SK-N-SH (cell line): ENCODE results near the gene ACRBP. TPM values are rescaled to one million over a fixed set of nuclear protein-coding genes. Genes with fewer than 3 reads are reported as not detected.

Experiments used
- CTCF ChIA-PET: fragments of 300-600, 350-600 bp; formaldehyde crosslinking; extraction: SDS; loops from one replicate; lab custom pipeline; 2021; lab: Yijun Ruan, JAX
- POLR2A ChIA-PET: fragments of 350-600 bp; sonication (Branson Sonifier 250); formaldehyde crosslinking; extraction: SDS; loops from one replicate; lab custom pipeline; 2020; ENCODE audit warnings: antibody characterized with exemption, inconsistent platforms; lab: Yijun Ruan, JAX
- DNase-seq: peaks from one replicate; pipeline ENCODE4 v3.0.0; 2012
- H2AFZ ChIP-seq: fragments of 200-600 bp; sonication (generic); 2 replicates; pipeline ENCODE4 v1.8.1; 2016; ENCODE audit warnings: antibody characterized with exemption, mild to moderate bottlenecking, low read depth
- H3F3A ChIP-seq: fragments of 200-600 bp; sonication (generic); replicated peaks from 2 replicates; pipeline ENCODE3; 2016; ENCODE audit warnings: antibody characterized with exemption, mild to moderate bottlenecking; ENCODE audit not compliant: insufficient read depth
- H3K27ac ChIP-seq, 2 experiments: fragments of 200-500 bp in 1 of 2; fragments of 200-600 bp in 1 of 2; sonication (Bioruptor generic) in 1 of 2; sonication (generic), shearing (Covaris generic) in 1 of 2; 2 replicates each; pipeline versions ENCODE4 v1.5.1 to v1.6.1; 2014 to 2016; ENCODE audit warnings: low read depth in 2 of 2, inconsistent platforms in 1 of 2, low read length in 1 of 2, mild to moderate bottlenecking in 1 of 2, mixed read lengths in 1 of 2
- H3K27me3 ChIP-seq: fragments of 200-600 bp; sonication (generic), shearing (Covaris generic); 2 replicates; pipeline ENCODE4 v1.6.1; 2016; ENCODE audit warnings: mixed run types; ENCODE audit not compliant: insufficient read depth
- H3K36me3 ChIP-seq, 2 experiments: fragments of 200-500 bp in 1 of 2; fragments of 200-600 bp in 1 of 2; sonication (Bioruptor generic) in 1 of 2; sonication (generic) in 1 of 2; replicated peaks in 1 of 2; 2 replicates each; pipeline versions ENCODE3 to v1.5.1; 2014 to 2016; ENCODE audit warnings: low read length in 1 of 2, mild to moderate bottlenecking in 1 of 2; ENCODE audit not compliant: insufficient read depth in 2 of 2, control insufficient read depth in 1 of 2
- H3K4me1 ChIP-seq, 2 experiments: fragments of 200-500 bp in 1 of 2; fragments of 200-600 bp in 1 of 2; sonication (Bioruptor generic) in 1 of 2; sonication (generic), shearing (Covaris generic) in 1 of 2; 2 replicates each; pipeline versions ENCODE4 v1.5.1 to v1.6.1; 2014 to 2016; ENCODE audit warnings: low read depth in 1 of 2, low read length in 1 of 2, mixed run types in 1 of 2; ENCODE audit not compliant: insufficient read depth in 2 of 2, control insufficient read depth in 1 of 2
- H3K4me2 ChIP-seq: fragments of 200-600 bp; sonication (generic), shearing (Covaris generic); 2 replicates; pipeline ENCODE4 v1.6.1; 2017; ENCODE audit warnings: mixed run types
- H3K4me3 ChIP-seq, 2 experiments: fragments of 200-500 bp in 1 of 2; fragments of 200-600 bp in 1 of 2; sonication (Bioruptor generic) in 1 of 2; sonication (generic), shearing (Covaris generic) in 1 of 2; 2 replicates each; pipeline versions ENCODE4 v1.5.1 to v1.8.1; 2014 to 2016; ENCODE audit warnings: low read depth in 2 of 2, inconsistent platforms in 1 of 2, low read length in 1 of 2, mild to moderate bottlenecking in 1 of 2, mixed read lengths in 1 of 2, moderate library complexity in 1 of 2
- H3K79me2 ChIP-seq: fragments of 200-600 bp; sonication (generic); 2 replicates; pipeline ENCODE4 v1.8.1; 2017; ENCODE audit warnings: mild to moderate bottlenecking; ENCODE audit not compliant: insufficient read depth
- H3K9ac ChIP-seq: fragments of 200-600 bp; sonication (generic); 2 replicates; pipeline ENCODE4 v1.6.1; 2017; ENCODE audit warnings: mixed run types
- H3K9me2 ChIP-seq: fragments of 200-600 bp; sonication (generic); 2 replicates; pipeline ENCODE4 v1.6.1; 2017; ENCODE audit warnings: mixed run types
- H3K9me3 ChIP-seq: fragments of 200-600 bp; sonication (generic); 2 replicates; pipeline ENCODE4 v1.6.1; 2017; ENCODE audit warnings: mixed run types, mild to moderate bottlenecking, moderate library complexity
- H4K20me1 ChIP-seq: fragments of 200-600 bp; sonication (generic); 2 replicates; pipeline ENCODE4 v1.6.1; 2017; ENCODE audit warnings: mild to moderate bottlenecking, mixed run types; ENCODE audit not compliant: insufficient read depth
- ELF1 ChIP-seq: IDR thresholded peaks from 2 replicates; pipeline ENCODE4 v1.4.0; 2012
- MXI1 ChIP-seq: IDR thresholded peaks from 2 replicates; pipeline ENCODE4 v1.6.1; 2012; ENCODE audit warnings: mild to moderate bottlenecking, low read depth, low read length, improper control_type of control experiment
- RCOR1 ChIP-seq: fragments of 150-350 bp; IDR thresholded peaks from 2 replicates; pipeline ENCODE4 v1.6.1; 2017; ENCODE audit warnings: antibody characterized with exemption, low read length
- SIN3A ChIP-seq: IDR thresholded peaks from 2 replicates; pipeline ENCODE4 v1.6.1; 2012; ENCODE audit warnings: low read depth, mild to moderate bottlenecking, low read length, moderate library complexity, borderline replicate concordance
- TCF12 ChIP-seq: IDR thresholded peaks from 2 replicates; pipeline ENCODE4 v1.4.0; 2012
- TEAD4 ChIP-seq: IDR thresholded peaks from 2 replicates; pipeline ENCODE4 v1.4.0; 2012; ENCODE audit warnings: mild to moderate bottlenecking, borderline replicate concordance; ENCODE audit not compliant: insufficient read depth
- WGBS: methylation state at CpG from one replicate; pipeline ENCODE4 v1.1.6; 2017; ENCODE audit warnings: low lambda C conversion rate; 5-methylcytosine and 5-hydroxymethylcytosine counted together
- polyA plus RNA-seq, 3 experiments: library from polyadenylated mRNA; depleted of rRNA; stranded (reverse); fragments of >200 nt; gene quantifications; 2 replicates each; pipeline ENCODE4 v1.2.3, GENCODE V29; 2012
- TF ChIP-seq, protein P1 (sequence below): IDR thresholded peaks from 2 replicates; pipeline ENCODE4 v1.4.0; 2012; ENCODE audit warnings: low read depth, borderline replicate concordance
- TF ChIP-seq, protein P2 (sequence below): IDR thresholded peaks from 2 replicates; pipeline ENCODE4 v1.6.1; 2012; ENCODE audit warnings: mild to moderate bottlenecking, low read depth, low read length, moderate library complexity

ACRBP gene
- polyA plus RNA-seq, 1 of the 3 experiments (the other 2 are of a cell fraction): 0.71 TPM

DNA sequence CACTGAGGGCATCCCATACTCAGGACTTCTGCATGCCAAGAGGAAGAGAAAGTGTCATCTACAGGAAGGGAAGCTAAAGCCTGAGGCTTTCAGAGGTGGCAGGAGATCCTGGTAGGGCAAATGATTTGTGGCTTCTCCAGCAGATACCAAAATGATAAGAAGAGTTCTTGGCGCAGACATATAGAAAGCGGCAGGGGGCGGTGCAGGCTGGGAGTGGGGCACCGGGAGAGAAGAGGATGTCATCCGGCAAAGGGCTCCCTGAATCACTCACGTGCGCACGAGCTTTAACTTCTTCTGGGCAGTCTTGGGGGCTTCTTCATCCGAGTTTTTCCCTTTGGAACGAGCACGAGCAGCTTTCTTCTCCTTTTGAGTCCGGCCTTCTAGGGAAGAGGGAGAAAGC, 5.2 kb upstream of the ACRBP start:
- H3K4me2 ChIP-seq: no peak overlapping the region
- no peaks in the 10 kb centered on the region for H3K9me2 ChIP-seq
- H3K9ac ChIP-seq: no peak overlapping the region
- ChIA-PET POLR2A (interaction anchor here (0.7 kb wide), 1 partner anchor 29 kb away, joined by 6 read pairs; no protein-coding TSS in a partner anchor), CTCF (interaction anchor here (0.6 to 1.3 kb wide), 5 partner anchors 9 to 98 kb away, joined by 3 read pairs; no protein-coding TSS in a partner anchor)
- H2AFZ ChIP-seq: no peak overlapping the region
- 94% methylated on average over 11 of the region's 12 CpGs for WGBS
- H3K27ac ChIP-seq: no peak overlapping the region
- TF ChIP-seq TEAD4 (no peak), ELF1 (no peak)
- H3K9me3 ChIP-seq: no peaks in the 10 kb centered on the region
- DNase-seq: no peak
- H4K20me1 ChIP-seq: no peaks in the 10 kb centered on the region
- peaks cover 20 to 43% of the 10 kb centered on the region in 2 experiments for H3K36me3 ChIP-seq
- no peaks in the 10 kb centered on the region for H3K27me3 ChIP-seq
- no peaks in the 10 kb centered on the region for H3F3A ChIP-seq
- no peaks in the 10 kb centered on the region for H3K4me1 ChIP-seq
- peaks cover under 1% of the 10 kb centered on the region; the same call in 1 of the 2 replicates for H3K79me2 ChIP-seq
- no peak overlapping the region for H3K4me3 ChIP-seq

DNA sequence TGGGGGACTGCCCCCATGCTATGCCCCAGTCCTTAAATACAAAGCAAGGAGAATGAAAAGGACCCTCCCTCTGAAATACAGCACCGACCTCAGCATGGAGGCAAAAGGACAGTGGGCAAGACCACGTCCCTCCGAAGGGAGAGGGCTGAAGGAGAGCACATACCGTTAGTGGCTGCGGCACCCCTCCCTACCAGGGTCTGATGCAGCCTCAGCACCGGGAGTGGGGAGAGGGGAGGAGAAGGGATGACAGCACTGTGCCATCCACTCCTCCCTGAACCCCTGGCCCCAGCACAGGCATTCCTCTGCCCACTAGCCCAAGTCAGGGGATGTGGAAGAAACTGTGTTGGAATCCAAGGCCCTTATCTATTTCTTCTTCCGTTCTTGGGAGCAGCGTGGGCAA, 3.6 kb upstream of the ACRBP start:
- H4K20me1 ChIP-seq: no peaks in the 10 kb centered on the region
- no peak overlapping the region for H2AFZ ChIP-seq
- no peaks in the 10 kb centered on the region for H3F3A ChIP-seq
- H3K9ac ChIP-seq: no peak overlapping the region
- no peak overlapping the region for H3K4me2 ChIP-seq
- ChIA-PET CTCF (no interaction called here), POLR2A (no interaction called here)
- WGBS: 87% methylated on average over 8 of the region's 8 CpGs
- peaks cover 11 to 37% of the 10 kb centered on the region in 2 experiments for H3K36me3 ChIP-seq
- H3K27me3 ChIP-seq: no peaks in the 10 kb centered on the region
- H3K79me2 ChIP-seq: no peaks in the 10 kb centered on the region; the same call in 1 of the 2 replicates
- H3K9me2 ChIP-seq: no peaks in the 10 kb centered on the region
- H3K4me1 ChIP-seq: no peaks in the 10 kb centered on the region
- TF ChIP-seq ELF1: no peak
- no peak for TF ChIP-seq MXI1
- no peak for TF ChIP-seq RCOR1
- TF ChIP-seq, protein P1, sequence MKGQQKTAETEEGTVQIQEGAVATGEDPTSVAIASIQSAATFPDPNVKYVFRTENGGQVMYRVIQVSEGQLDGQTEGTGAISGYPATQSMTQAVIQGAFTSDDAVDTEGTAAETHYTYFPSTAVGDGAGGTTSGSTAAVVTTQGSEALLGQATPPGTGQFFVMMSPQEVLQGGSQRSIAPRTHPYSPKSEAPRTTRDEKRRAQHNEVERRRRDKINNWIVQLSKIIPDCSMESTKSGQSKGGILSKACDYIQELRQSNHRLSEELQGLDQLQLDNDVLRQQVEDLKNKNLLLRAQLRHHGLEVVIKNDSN: no peak
- no peak for TF ChIP-seq TCF12
- TF ChIP-seq, protein P2, sequence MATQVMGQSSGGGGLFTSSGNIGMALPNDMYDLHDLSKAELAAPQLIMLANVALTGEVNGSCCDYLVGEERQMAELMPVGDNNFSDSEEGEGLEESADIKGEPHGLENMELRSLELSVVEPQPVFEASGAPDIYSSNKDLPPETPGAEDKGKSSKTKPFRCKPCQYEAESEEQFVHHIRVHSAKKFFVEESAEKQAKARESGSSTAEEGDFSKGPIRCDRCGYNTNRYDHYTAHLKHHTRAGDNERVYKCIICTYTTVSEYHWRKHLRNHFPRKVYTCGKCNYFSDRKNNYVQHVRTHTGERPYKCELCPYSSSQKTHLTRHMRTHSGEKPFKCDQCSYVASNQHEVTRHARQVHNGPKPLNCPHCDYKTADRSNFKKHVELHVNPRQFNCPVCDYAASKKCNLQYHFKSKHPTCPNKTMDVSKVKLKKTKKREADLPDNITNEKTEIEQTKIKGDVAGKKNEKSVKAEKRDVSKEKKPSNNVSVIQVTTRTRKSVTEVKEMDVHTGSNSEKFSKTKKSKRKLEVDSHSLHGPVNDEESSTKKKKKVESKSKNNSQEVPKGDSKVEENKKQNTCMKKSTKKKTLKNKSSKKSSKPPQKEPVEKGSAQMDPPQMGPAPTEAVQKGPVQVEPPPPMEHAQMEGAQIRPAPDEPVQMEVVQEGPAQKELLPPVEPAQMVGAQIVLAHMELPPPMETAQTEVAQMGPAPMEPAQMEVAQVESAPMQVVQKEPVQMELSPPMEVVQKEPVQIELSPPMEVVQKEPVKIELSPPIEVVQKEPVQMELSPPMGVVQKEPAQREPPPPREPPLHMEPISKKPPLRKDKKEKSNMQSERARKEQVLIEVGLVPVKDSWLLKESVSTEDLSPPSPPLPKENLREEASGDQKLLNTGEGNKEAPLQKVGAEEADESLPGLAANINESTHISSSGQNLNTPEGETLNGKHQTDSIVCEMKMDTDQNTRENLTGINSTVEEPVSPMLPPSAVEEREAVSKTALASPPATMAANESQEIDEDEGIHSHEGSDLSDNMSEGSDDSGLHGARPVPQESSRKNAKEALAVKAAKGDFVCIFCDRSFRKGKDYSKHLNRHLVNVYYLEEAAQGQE: no peak
- no peak for TF ChIP-seq SIN3A
- TF ChIP-seq, all 33 proteins: peak for 0
- Histone ChIP-seq H3K9me3 (no peaks in the 10 kb centered on the region), H3K27ac (no peak overlapping the region), H3K4me3 (no peak overlapping the region)
- DNase-seq: no peak
